Motor neuron (in vitro differentiated cells): ENCODE results near the gene PEMT. TPM values are rescaled to one million over a fixed set of nuclear protein-coding genes. Genes with fewer than 3 reads are reported as not detected.
"Not testable (repeated sequence)": the region's sequence is repeated elsewhere in the genome, so short reads cannot be mapped to it uniquely, and the experiment has no call there.

Experiments
- ATAC-seq, 8 experiments: fragments of 200-7000 bp; cut with Tn5 transposase; replicated peaks in 6 of 8; 2 replicates each; pipeline ENCODE4 v1.8.0; 2021; ENCODE audit warnings: mild to moderate bottlenecking in 8 of 8, moderate library complexity in 8 of 8
- H3K27ac ChIP-seq, 2 donors: fragments of 250-450 bp; sonication (Bioruptor Pico); 2 replicates each; pipeline ENCODE4 v1.9.0; 2021; ENCODE audit warnings: antibody characterized with exemption in 2 of 2, mild to moderate bottlenecking in 2 of 2, moderate library complexity in 1 of 2
- H3K4me1 ChIP-seq, 2 donors: fragments of 250-450 bp; sonication (Bioruptor Pico); replicated peaks in 1 of 2; 2 replicates each; pipeline ENCODE4 v1.6.1; 2021; ENCODE audit warnings: antibody characterized with exemption in 2 of 2, mild to moderate bottlenecking in 2 of 2, moderate library complexity in 1 of 2
- H3K4me3 ChIP-seq, 5 donors: fragments of 250-450 bp; sonication (Bioruptor Pico); 2 replicates each; pipeline ENCODE4 v1.9.0; 2021; ENCODE audit warnings: antibody characterized with exemption in 5 of 5, mild to moderate bottlenecking in 5 of 5, moderate library complexity in 4 of 5
- WGBS, 10 experiments: fragments of 450-650 bp; shearing (Covaris generic); methylation state at CpG; one replicate each; pipeline ENCODE4 v1.0.0; 2022; 5-methylcytosine and 5-hydroxymethylcytosine counted together
- in situ Hi-C, 9 experiments: fragments of 400-800 bp; cut with MboI; loops; one replicate each; pipeline ENCODE4 v1.15.0; 2021; ENCODE audit warnings: low sequenced_read_pairs in 9 of 9, low pct_unique_long_range_greater_than_20kb in 2 of 9; ENCODE audit not compliant: unreplicated experiment in 9 of 9
- total RNA-seq, 8 experiments: library from RNA; unstranded; fragments of 300-600 nt; gene quantifications; 2 replicates each; pipeline versions ENCODE4 v1.2.3 to v1.2.4, GENCODE V29; 2022

Gene PEMT
- total RNA-seq: 10 to 100 TPM; 21.1 to 59.0 (median 32.9) TPM

- Histone ChIP-seq H3K4me3 (peak within 1 kb of the TSS; percentile 65 to 85 (median 83)), H3K4me1 (peaks cover 18 to 23% of the 10 kb centered on the region in 2 donors), H3K27ac (peak within 1 kb of the TSS; percentile 92 to 94)
- WGBS, 10 experiments: 0 to 3% (median 1%) methylated on average over 2 to 19 of the region's 86 CpGs; no CpG with 5 or more reads in 5 of the 10 experiments
- ATAC-seq: peak; percentile 89 to 96 (median 94)
- in situ Hi-C loops: no loop called here
Measured at GRCh38 chr17:17591355-17592298, at the start of gene PEMT. Gene PEMT, minus strand, starts transcription at chr17:17591708. Its CDS starts 82 bp downstream, at chr17:17591626.

GRCh38 chr17:17639661-17640270 is 48.3 kb upstream of the PEMT start:
- not testable (repeated sequence) for ATAC-seq, H3K4me1 ChIP-seq, H3K4me3 ChIP-seq, H3K27ac ChIP-seq
- in situ Hi-C loops: loop anchor here (10.0 to 25.0 kb wide), 3 partner anchors 152 to 285 kb away; partner anchors contain the start of genes MED9 (in 1 of the 9) and RASD1 (in 1 of the 9)
- whole genome bisulfite sequencing, 10 experiments: 27 to 100% (median 71%) methylated on average over 1 to 8 of the region's 9 CpGs

GRCh38 chr17:17638467-17638866 is 47.0 kb upstream of the PEMT start:
- Histone ChIP-seq H3K27ac (no peak overlapping the region), H3K4me1 (peaks cover 0 to 2% of the 10 kb centered on the region in 2 donors), H3K4me3 (no peak overlapping the region)
- no peak for ATAC-seq
- in situ Hi-C loops: loop anchor here in 2 of 9 experiments (25.0 kb wide), 2 partner anchors 151 to 276 kb away; partner anchors contain the start of genes MED9 (in 1 of the 2) and RASD1 (in 1 of the 2)
- 63 to 94% (median 83%) methylated on average over 2 of the region's 2 CpGs; no CpG with 5 or more reads in 5 of the 10 experiments for WGBS, 10 experiments

DNA sequence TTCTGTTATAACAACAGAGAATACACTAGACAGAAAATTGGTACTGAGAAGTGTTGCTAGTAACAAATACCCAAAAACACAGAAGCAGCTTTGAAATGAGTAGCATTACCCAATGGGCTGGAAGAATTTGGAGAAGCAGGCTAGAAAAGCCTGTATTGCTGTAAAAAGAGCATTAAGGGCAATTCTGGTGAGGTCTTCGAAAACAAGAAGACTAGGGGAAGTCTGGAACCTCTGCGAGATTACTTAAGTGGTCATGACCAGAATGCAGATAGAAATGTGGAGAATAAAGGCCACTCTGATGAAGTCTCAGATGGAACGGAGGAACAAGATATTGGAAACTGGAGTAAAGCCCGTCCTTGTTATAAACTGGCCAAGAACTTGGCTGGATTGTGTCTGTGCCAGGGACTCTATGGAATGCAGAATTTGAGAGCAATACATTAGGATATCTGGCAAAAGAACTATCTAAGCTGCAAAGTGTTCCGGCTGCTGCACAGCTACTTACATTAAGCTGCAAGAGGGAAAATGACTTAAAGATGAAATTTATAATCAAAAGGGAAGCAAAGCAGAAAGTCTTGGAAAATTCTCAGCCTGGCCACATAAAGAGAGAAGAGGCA is 44.9 kb upstream of the PEMT start:
- in situ Hi-C loops: loop anchor here in 2 of 9 experiments (25.0 kb wide), 2 partner anchors 149 to 274 kb away; partner anchors contain the start of genes MED9 (in 1 of the 2) and RASD1 (in 1 of the 2)
- 44 to 100% (median 83%) methylated on average over 2 to 5 of the region's 5 CpGs; no CpG with 5 or more reads in 1 of the 10 experiments for WGBS, 10 experiments
- Histone ChIP-seq H3K4me3 (no peak overlapping the region), H3K4me1 (no peaks in the 10 kb centered on the region), H3K27ac (no peak overlapping the region)
- no peak for ATAC-seq

GRCh38 chr17:17635537-17636271 is 44.2 kb upstream of the PEMT start:
- peak in 2 of 8 experiments; percentile 87 to 95 for ATAC-seq
- not testable (repeated sequence) for H3K27ac ChIP-seq
- in situ Hi-C loops: loop anchor here in 2 of 9 experiments (25.0 kb wide), 2 partner anchors 148 to 273 kb away; partner anchors contain the start of genes MED9 (in 1 of the 2) and RASD1 (in 1 of the 2)

DNA sequence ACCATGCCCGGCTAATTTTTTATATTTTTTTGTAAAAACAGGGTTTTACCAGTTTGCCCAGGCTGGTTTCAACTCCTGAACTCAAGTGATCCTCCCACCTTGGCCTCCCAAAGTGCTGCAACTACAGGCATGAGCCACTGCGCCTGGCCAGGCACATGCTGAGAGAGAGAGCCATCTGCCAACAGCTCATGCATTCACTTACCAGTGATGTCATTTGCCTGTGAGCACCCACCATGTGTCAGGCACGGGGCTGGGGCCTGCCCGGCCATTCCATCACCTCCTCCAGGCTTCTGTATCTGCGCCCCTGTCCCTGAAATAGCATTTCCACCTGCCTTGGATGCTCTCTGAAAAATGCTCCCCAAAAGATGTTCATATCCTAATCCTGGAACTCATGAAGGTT is 43.6 kb upstream of the PEMT start:
- in situ Hi-C loops: loop anchor here in 2 of 9 experiments (25.0 kb wide), 2 partner anchors 148 to 273 kb away; partner anchors contain the start of genes MED9 (in 1 of the 2) and RASD1 (in 1 of the 2)
- Histone ChIP-seq H3K27ac (no peak overlapping the region), H3K4me1 (no peaks in the 10 kb centered on the region), H3K4me3 (no peak overlapping the region)
- ATAC-seq: peak in 2 of 8 experiments; percentile 70 to 81
- 40 to 100% (median 100%) methylated on average over 1 to 3 of the region's 5 CpGs; no CpG with 5 or more reads in 3 of the 10 experiments for WGBS, 10 experiments

More at GRCh38 chr17:17635537-17636271, 44.2 kb upstream of the PEMT start:
- 8 to 95% (median 88%) methylated on average over 2 to 14 of the region's 15 CpGs; no CpG with 5 or more reads in 2 of the 10 experiments for WGBS, 10 experiments
- not testable (repeated sequence) for H3K4me1 ChIP-seq, H3K4me3 ChIP-seq

GRCh38 chr17:17633310-17633709 is 41.8 kb upstream of the PEMT start:
- ATAC-seq: no peak
- in situ Hi-C loops: loop anchor here in 2 of 9 experiments (25.0 kb wide), 2 partner anchors 146 to 271 kb away; partner anchors contain the start of genes MED9 (in 1 of the 2) and RASD1 (in 1 of the 2)
- H3K4me3 ChIP-seq: no peak overlapping the region
- no peak overlapping the region for H3K27ac ChIP-seq
- 53 to 75% (median 64%) methylated on average over 2 to 4 of the region's 6 CpGs; no CpG with 5 or more reads in 6 of the 10 experiments for WGBS, 10 experiments
- H3K4me1 ChIP-seq: no peaks in the 10 kb centered on the region

- not testable (repeated sequence) for H3K4me1 ChIP-seq, H3K4me3 ChIP-seq, H3K27ac ChIP-seq, ATAC-seq
- WGBS, 10 experiments: 33 to 100% (median 82%) methylated on average over 1 to 3 of the region's 5 CpGs; no CpG with 5 or more reads in 2 of the 10 experiments
- in situ Hi-C loops: loop anchor here in 2 of 9 experiments (25.0 kb wide), 2 partner anchors 145 to 270 kb away; partner anchors contain the start of genes MED9 (in 1 of the 2) and RASD1 (in 1 of the 2)
Measured at GRCh38 chr17:17632690-17633089, 41.2 kb upstream of the PEMT start.

GRCh38 chr17:17628388-17629008 is 37.0 kb upstream of the PEMT start:
- ATAC-seq: peak in 1 of 8 experiments; percentile 68
- no peak overlapping the region for H3K27ac ChIP-seq
- in situ Hi-C loops: loop anchor here in 2 of 9 experiments (25.0 kb wide), 2 partner anchors 141 to 266 kb away; partner anchors contain the start of genes MED9 (in 1 of the 2) and RASD1 (in 1 of the 2)
- 24 to 87% (median 64%) methylated on average over 2 to 11 of the region's 17 CpGs; no CpG with 5 or more reads in 1 of the 10 experiments for WGBS, 10 experiments
- H3K4me1 ChIP-seq: peaks cover 0 to 4% of the 10 kb centered on the region in 2 donors
- no peak overlapping the region for H3K4me3 ChIP-seq

- Histone ChIP-seq H3K4me3 (no peak overlapping the region), H3K27ac (no peak overlapping the region), H3K4me1 (peaks cover 0 to 4% of the 10 kb centered on the region in 2 donors)
- ATAC-seq: no peak
- in situ Hi-C loops: loop anchor here in 2 of 9 experiments (25.0 kb wide), 2 partner anchors 140 to 265 kb away; partner anchors contain the start of genes MED9 (in 1 of the 2) and RASD1 (in 1 of the 2)
- WGBS, 10 experiments: 100% methylated on average over 1 of the region's 8 CpGs; no CpG with 5 or more reads in 9 of the 10 experiments
Measured at GRCh38 chr17:17626840-17627239, 35.3 kb upstream of the PEMT start.
